Measurements from ENCODE around the gene UBR3.
"Not testable (repeated sequence)": the region's sequence is repeated elsewhere in the genome, so short reads cannot be mapped to it uniquely, and the experiment has no call there.

UBR3 gene

GRCh38 chr2:169838743-169839489 is 11.7 kb downstream of the UBR3 start:
- peaks cover 15 to 20% of the 10 kb centered on the region in 2 donors for H3K36me3 Mint-ChIP-seq
- no peak overlapping the region for H3K27ac Mint-ChIP-seq
- peaks cover 0 to 2% of the 10 kb centered on the region in 2 donors for H3K9me3 Mint-ChIP-seq
- ATAC-seq (replicated peaks) (no peak), DNase-seq (no peak)
- no peaks in the 10 kb centered on the region for H3K27me3 Mint-ChIP-seq
- peaks cover 19 to 37% of the 10 kb centered on the region in 2 donors for H3K4me1 Mint-ChIP-seq
- no peak overlapping the region for H3K4me3 Mint-ChIP-seq

- ATAC-seq (replicated peaks) (no peak), DNase-seq (no peak)
- H3K36me3 Mint-ChIP-seq, result peaks cover 19 to 27% of the 10 kb centered on the region in 2 donors
- peak overlapping the region; percentile 9 for H3K27ac Mint-ChIP-seq
- H3K27me3 Mint-ChIP-seq, result no peaks in the 10 kb centered on the region
- H3K9me3 Mint-ChIP-seq, result peaks cover 0 to 2% of the 10 kb centered on the region in 2 donors
- H3K4me1 Mint-ChIP-seq, result peaks cover 21 to 39% of the 10 kb centered on the region in 2 donors
- no peak overlapping the region for H3K4me3 Mint-ChIP-seq
Measured at GRCh38 chr2:169839954-169840746, 12.9 kb downstream of the UBR3 start.

- H3K27me3 Mint-ChIP-seq, result no peaks in the 10 kb centered on the region
- H3K9me3 Mint-ChIP-seq, result peaks cover 0 to 2% of the 10 kb centered on the region in 2 donors
- H3K36me3 Mint-ChIP-seq, result peaks cover 21 to 31% of the 10 kb centered on the region in 2 donors
- peaks cover 21 to 36% of the 10 kb centered on the region in 2 donors for H3K4me1 Mint-ChIP-seq
- H3K27ac Mint-ChIP-seq, result no peak overlapping the region
- DNase-seq, result no peak
- no peak for ATAC-seq (replicated peaks)
- no peak overlapping the region for H3K4me3 Mint-ChIP-seq
Measured at GRCh38 chr2:169840747-169841142, 13.5 kb downstream of the UBR3 start.

DNA sequence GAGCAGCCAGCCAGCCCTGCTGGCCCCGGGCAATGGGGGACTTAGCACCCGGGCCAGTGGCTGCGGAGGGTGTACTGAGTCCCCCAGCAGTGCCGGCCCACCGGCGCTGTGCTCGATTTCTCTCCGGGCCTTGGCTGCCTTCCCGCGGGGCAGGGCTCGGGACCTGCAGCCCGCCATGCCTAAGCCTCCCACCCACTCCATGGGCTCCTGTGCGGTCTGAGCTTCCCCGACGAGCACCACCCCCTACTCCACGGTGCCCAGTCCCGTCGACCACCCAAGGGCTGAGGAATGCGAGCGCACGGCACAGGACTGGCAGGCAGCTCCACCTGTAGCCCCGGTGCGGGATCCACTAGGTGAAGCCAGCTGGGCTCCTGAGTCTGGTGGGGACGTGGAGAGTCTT is 14.4 kb downstream of the UBR3 start:
- not testable (repeated sequence) for ATAC-seq (replicated peaks); H3K4me3 Mint-ChIP-seq; H3K27me3 Mint-ChIP-seq; H3K27ac Mint-ChIP-seq; DNase-seq; H3K9me3 Mint-ChIP-seq
- H3K36me3 Mint-ChIP-seq, result peaks cover 21 to 31% of the 10 kb centered on the region in 2 donors
- H3K4me1 Mint-ChIP-seq, result peaks cover 21 to 42% of the 10 kb centered on the region in 2 donors

DNA sequence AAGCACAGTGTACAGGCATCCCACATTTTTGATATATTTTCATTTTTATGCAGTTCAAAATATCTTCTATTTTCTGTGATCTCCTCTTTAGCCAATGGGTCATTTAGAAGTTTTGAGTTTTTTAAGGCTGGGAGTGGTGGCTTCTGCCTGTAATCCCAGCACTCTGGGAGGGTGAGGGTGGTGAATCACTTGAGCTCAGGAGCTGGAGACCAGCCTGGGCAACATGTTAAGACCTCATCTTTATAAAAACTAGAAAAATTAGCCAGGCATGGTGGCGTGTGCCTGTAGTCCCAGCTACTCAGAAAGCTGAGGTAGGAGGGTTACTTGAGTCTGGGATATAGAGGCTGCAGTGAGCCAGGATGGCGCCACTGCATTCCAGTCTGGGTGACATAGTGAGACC is 17.8 kb downstream of the UBR3 start:
- peaks cover 15 to 39% of the 10 kb centered on the region in 2 donors for H3K4me1 Mint-ChIP-seq
- H3K36me3 Mint-ChIP-seq, result peaks cover 30 to 37% of the 10 kb centered on the region in 2 donors
- no peak overlapping the region for H3K4me3 Mint-ChIP-seq
- no peak overlapping the region for H3K27ac Mint-ChIP-seq
- no peak for DNase-seq
- no peaks in the 10 kb centered on the region for H3K27me3 Mint-ChIP-seq
- ATAC-seq (replicated peaks), result no peak
- H3K9me3 Mint-ChIP-seq, result peaks cover 0 to 5% of the 10 kb centered on the region in 2 donors

DNA sequence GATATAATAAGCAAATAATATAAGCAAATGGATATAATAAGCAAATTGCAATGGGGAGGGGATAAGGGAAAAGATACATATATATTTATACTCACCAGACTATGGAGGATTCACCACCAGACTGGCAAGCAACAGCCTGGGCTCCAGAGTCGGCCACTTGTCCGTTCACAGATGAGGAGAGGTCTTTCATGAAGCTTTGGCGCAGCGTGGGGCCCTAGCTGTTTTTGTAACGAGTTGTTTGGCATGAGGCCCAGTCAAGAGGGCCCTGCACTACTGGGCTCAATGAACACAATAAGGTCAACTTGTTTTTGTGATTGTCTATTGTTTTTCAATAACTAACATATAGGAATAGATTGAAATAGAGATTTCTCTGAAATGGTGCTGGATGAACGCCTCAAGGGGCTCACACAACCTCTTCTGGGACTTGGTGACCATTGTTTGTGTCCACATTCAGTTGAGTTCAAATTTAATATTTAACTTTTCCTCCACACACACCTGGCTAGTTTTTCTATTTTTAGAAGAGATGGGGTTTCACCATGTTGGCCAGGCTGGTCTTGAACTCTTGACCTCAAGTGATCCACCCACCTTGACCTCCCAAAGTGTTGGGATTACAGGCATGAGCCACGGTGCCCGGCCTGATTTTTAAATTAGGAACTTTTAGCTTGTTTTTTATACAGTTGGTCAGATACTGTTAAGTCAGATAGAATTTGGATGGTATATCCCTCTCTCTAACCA is 21.9 kb downstream of the UBR3 start:
- peaks cover 14 to 59% of the 10 kb centered on the region in 2 donors for H3K4me1 Mint-ChIP-seq
- H3K27me3 Mint-ChIP-seq; H3K27ac Mint-ChIP-seq; H3K4me3 Mint-ChIP-seq; ATAC-seq (replicated peaks); H3K9me3 Mint-ChIP-seq; DNase-seq: not testable (repeated sequence)
- peaks cover 25 to 42% of the 10 kb centered on the region in 2 donors for H3K36me3 Mint-ChIP-seq

GRCh38 chr2:169849710-169850109 is 22.5 kb downstream of the UBR3 start:
- Mint-ChIP-seq H3K27me3 (no peaks in the 10 kb centered on the region), H3K9me3 (peaks cover 0 to 6% of the 10 kb centered on the region in 2 donors), H3K4me1 (peaks cover 14 to 54% of the 10 kb centered on the region in 2 donors), H3K27ac (peak overlapping the region; percentile 17), H3K4me3 (no peak overlapping the region), H3K36me3 (peaks cover 22 to 38% of the 10 kb centered on the region in 2 donors)
- no peak for ATAC-seq (replicated peaks)
- DNase-seq, result no peak

DNA sequence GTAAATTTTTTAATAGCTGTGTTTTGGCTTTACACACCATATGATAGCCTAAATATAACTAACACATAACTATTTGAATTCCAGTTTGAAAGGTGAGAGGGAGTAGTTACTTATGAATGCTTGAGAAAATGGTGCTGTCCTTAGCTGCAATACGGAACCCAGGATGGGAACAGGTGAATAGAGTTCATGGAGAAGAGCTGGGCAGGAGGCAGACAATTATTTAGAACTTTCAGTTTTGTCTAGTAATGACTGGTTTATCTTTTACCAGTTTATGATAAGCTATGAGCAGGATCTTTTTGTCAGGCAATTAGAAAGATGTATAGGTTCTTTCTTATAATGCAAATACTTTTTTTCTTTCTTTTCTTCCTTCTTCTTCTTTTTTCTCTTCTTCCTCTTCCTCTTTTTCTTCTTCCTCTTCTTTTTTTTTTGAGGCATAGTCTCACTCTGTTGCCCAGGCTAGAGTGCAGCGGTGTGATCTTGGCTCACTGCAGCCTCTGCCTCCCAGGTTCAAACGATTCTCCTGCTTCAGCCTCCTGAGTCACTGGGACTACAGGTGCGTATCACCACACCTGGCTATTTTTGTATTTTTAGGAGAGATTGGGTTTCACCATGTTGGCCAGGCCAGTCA is 25.9 kb downstream of the UBR3 start:
- ATAC-seq (replicated peaks), result peak in 1 of 2 donors; percentile 20
- Mint-ChIP-seq H3K4me1 (peaks cover 9 to 30% of the 10 kb centered on the region in 2 donors), H3K36me3 (peaks cover 14 to 31% of the 10 kb centered on the region in 2 donors), H3K4me3 (no peak overlapping the region), H3K27me3 (no peaks in the 10 kb centered on the region), H3K9me3 (peaks cover 0 to 6% of the 10 kb centered on the region in 2 donors), H3K27ac (peak overlapping the region; percentile 0)
- DNase-seq, result no peak

DNA sequence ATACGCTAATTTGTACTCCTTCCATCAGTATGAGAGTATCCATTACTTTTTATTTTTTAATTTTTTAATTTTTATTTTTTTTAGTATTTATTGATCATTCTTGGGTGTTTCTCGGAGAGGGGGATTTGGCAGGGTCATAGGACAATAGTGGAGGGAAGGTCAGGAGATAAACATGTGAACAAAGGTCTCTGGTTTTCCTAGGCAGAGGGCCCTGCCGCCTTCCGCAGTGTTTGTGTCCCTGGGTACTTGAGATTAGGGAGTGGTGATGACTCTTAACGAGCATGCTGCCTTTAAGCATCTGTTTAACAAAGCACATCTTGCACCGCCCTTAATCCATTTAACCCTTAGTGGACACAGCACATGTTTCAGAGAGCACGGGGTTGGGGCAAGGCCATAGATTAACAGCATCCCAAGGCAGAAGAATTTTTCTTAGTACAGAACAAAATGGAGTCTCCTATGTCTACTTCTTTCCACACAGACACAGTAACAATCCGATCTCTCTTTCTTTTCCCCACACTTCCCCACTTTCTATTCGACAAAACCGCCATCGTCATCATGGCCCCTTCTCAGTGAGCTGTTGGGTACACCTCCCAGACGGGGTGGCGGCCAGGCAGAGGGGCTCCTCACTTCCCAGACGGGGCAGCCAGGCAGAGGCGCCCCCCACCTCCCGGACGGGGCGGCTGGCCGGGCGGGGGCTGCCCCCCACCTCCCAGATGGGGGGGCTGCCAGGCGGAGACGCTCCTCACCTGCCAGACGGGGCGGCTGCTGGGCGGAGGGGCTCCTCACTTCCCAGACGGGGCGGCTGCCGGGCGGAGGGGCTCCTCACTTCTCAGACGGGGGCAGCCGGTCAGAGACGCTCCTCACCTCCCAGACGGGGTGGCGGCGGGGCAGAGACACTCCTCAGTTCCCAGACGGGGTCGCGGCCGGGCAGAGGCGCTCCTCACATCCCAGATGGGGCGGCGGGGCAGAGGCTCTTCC is 28.3 kb downstream of the UBR3 start:
- not testable (repeated sequence) for H3K27me3 Mint-ChIP-seq

DNA sequence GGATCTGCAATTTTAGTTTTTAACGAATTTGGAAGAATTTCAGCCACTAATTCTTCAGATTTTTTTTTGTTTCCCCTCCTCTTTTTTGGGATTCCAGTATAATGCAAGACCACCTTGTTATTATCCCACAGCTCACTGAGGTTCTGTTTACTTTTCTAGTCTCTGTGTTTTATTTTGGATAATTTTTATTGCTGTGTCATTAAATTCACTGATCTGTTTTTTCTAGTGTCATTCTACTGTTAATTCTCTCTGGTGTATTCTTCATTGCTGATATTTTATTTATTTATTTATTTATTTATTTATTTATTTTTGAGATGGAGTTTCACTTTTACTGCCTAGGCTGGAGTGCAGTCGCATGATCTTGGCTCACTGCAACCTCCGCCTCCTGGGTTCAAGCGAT is 32.2 kb downstream of the UBR3 start:
- H3K27me3 Mint-ChIP-seq, result no peaks in the 10 kb centered on the region
- H3K36me3 Mint-ChIP-seq, result peaks cover 7 to 17% of the 10 kb centered on the region in 2 donors
- H3K9me3 Mint-ChIP-seq, result no peaks in the 10 kb centered on the region
- peaks cover 0 to 10% of the 10 kb centered on the region in 2 donors for H3K4me1 Mint-ChIP-seq
- no peak overlapping the region for H3K27ac Mint-ChIP-seq
- H3K4me3 Mint-ChIP-seq, result no peak overlapping the region
- ATAC-seq (replicated peaks) (no peak), DNase-seq (no peak)

More for the DNA sequence above, 28.3 kb downstream of the UBR3 start:
- H3K27ac Mint-ChIP-seq; H3K4me3 Mint-ChIP-seq; DNase-seq; H3K9me3 Mint-ChIP-seq; ATAC-seq (replicated peaks): not testable (repeated sequence)
- H3K4me1 Mint-ChIP-seq, result peaks cover 9 to 25% of the 10 kb centered on the region in 2 donors
- peaks cover 12 to 28% of the 10 kb centered on the region in 2 donors for H3K36me3 Mint-ChIP-seq

DNA sequence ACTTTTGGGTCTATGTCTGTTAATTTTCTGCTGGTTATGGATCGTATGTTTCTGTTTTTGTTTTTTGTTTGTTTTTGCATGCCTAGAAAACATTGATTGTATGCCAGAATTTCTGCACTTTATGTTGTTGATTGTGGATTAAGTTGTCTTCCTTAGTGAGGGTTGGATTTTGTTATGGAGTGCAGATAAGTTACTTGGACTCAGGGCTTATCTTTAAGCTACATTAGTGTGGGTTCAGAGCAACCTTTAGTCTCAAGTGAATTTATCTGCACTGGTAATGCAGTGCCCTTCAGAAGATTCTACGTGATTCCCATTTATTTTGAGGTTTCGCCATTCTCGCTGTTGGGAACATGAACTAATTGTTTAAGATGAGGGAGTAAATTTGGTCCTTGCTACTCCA is 32.9 kb downstream of the UBR3 start:
- ATAC-seq (replicated peaks) (no peak), DNase-seq (no peak)
- H3K9me3 Mint-ChIP-seq, result no peaks in the 10 kb centered on the region
- H3K27me3 Mint-ChIP-seq, result no peaks in the 10 kb centered on the region
- peak overlapping the region; percentile 42 for H3K27ac Mint-ChIP-seq
- peaks cover 7 to 17% of the 10 kb centered on the region in 2 donors for H3K36me3 Mint-ChIP-seq
- H3K4me1 Mint-ChIP-seq, result peaks cover 0 to 10% of the 10 kb centered on the region in 2 donors
- no peak overlapping the region for H3K4me3 Mint-ChIP-seq

DNA sequence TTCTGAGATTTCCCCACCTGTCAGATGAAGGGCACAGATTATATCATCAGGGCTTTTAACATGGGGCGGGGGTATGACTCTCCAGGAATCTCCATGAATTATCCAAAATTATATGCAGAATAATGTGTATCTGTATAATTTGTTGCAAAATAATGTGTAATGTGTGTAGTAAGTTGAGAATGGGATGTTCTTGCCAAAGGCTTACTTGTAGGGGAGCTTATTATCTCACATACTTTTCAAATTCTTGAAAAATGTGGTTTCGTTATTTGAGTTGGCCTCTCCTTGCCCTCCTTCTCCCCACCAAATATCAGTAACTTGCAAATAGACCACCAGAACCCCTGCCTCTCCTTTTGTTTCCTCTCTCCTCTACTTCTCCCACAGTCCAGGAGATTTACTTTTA is 35.6 kb downstream of the UBR3 start:
- peaks cover 0 to 11% of the 10 kb centered on the region in 2 donors for H3K4me1 Mint-ChIP-seq
- no peak for ATAC-seq (replicated peaks)
- H3K27ac Mint-ChIP-seq, result no peak overlapping the region
- no peak overlapping the region for H3K4me3 Mint-ChIP-seq
- no peaks in the 10 kb centered on the region for H3K27me3 Mint-ChIP-seq
- DNase-seq, result no peak
- H3K36me3 Mint-ChIP-seq, result peaks cover 7 to 17% of the 10 kb centered on the region in 2 donors
- no peaks in the 10 kb centered on the region for H3K9me3 Mint-ChIP-seq

GRCh38 chr2:169865492-169865891 is 38.2 kb downstream of the UBR3 start:
- Mint-ChIP-seq H3K9me3 (no peaks in the 10 kb centered on the region), H3K27me3 (no peaks in the 10 kb centered on the region), H3K4me1 (peaks cover 8 to 10% of the 10 kb centered on the region in 2 donors), H3K36me3 (peaks cover 3 to 10% of the 10 kb centered on the region in 2 donors), H3K4me3 (no peak overlapping the region), H3K27ac (no peak overlapping the region)
- ATAC-seq (replicated peaks), result no peak
- no peak for DNase-seq

Measured in stimulated activated naive B cell treated with anti-CD40 and anti-IgM and Interleukin-4, amounts not matched to agents 10 μg/mL and 1 μg/mL and 100 μg/mL, for 72 hours (primary cell).